ENCODE measurements around the gene MYZAP. TPM values are rescaled to one million over a fixed set of nuclear protein-coding genes. Genes with fewer than 3 reads are reported as not detected.

The MYZAP gene
- total RNA-seq, 1 experiment from 2014 or later = 6.0 TPM

GRCh38 chr15:57606816-57607215 is 15.1 kb downstream of the MYZAP start:
- no peak for DNase-seq
- Histone ChIP-seq H3K9me2 (replicated peaks; ENCODE audit: low read length) (no peaks in the 10 kb centered on the region), H4K20me1 (ENCODE audit: low read length) (no peaks in the 10 kb centered on the region), H3K9ac (ENCODE audit: low read length) (peak overlapping the region; percentile 57), H3K36me3 (ENCODE audit: low read depth, low read length) (no peaks in the 10 kb centered on the region), H3K27ac (ENCODE audit: low read length) (peak overlapping the region; percentile 86), H3K27me3 (ENCODE audit: low read length) (no peaks in the 10 kb centered on the region), H3K4me3 (ENCODE audit: low read length) (no peak overlapping the region), H3K4me2 (ENCODE audit: low read length) (peak overlapping the region; percentile 69), H3K4me1 (ENCODE audit: insufficient read depth, low read length) (peaks cover 49% of the 10 kb centered on the region), H3K9me3 (ENCODE audit: low read length) (no peaks in the 10 kb centered on the region), H2AFZ (ENCODE audit: low read length) (no peak overlapping the region), H3K79me2 (ENCODE audit: low read length) (no peaks in the 10 kb centered on the region; the same call in 1 of the 2 replicates), H3F3A (ENCODE audit: low read length, unreplicated experiment) (no peaks in the 10 kb centered on the region)
- no TSS peak for BruUV-seq (replicated peaks)
- ATAC-seq = no peak
- CTCF ChIA-PET = interaction anchor here (0.9 kb wide), 1 partner anchor 47 kb away, joined by 3 read pairs; no protein-coding TSS in a partner anchor
- POLR2A ChIA-PET (ENCODE audit: unreplicated experiment) = no interaction called here
- intact Hi-C loops (cut with micrococcal nuclease) = no loop called here
- TF ChIP-seq CTCF (conservative IDR thresholded peaks at IDR 0.05; ENCODE audit: low read depth, low read length) (no peak), EZH2 (IDR thresholded peaks at IDR 0.05; ENCODE audit: low read length, unreplicated experiment) (no peak), EZH2phosphoT487 (IDR thresholded peaks at IDR 0.05; ENCODE audit: borderline replicate concordance, low read length) (no peak)

GRCh38 chr15:57607570-57608000 is 15.9 kb downstream of the MYZAP start:
- peak overlapping the region; percentile 57 for H3K9ac ChIP-seq (ENCODE audit: low read length)
- no peaks in the 10 kb centered on the region for H3F3A ChIP-seq (ENCODE audit: low read length, unreplicated experiment)
- no peak overlapping the region for H3K4me3 ChIP-seq (ENCODE audit: low read length)
- H3K9me2 ChIP-seq (replicated peaks; ENCODE audit: low read length) = no peaks in the 10 kb centered on the region
- H3K9me3 ChIP-seq (ENCODE audit: low read length) = no peaks in the 10 kb centered on the region
- H3K4me2 ChIP-seq (ENCODE audit: low read length) = peak overlapping the region; percentile 69
- H3K27ac ChIP-seq (ENCODE audit: low read length) = peak overlapping the region; percentile 95
- no peaks in the 10 kb centered on the region for H4K20me1 ChIP-seq (ENCODE audit: low read length)
- CTCF ChIA-PET = interaction anchor here (0.9 kb wide), 1 partner anchor 48 kb away, joined by 3 read pairs; no protein-coding TSS in a partner anchor
- BruUV-seq (replicated peaks) = no TSS peak
- peaks cover 56% of the 10 kb centered on the region for H3K4me1 ChIP-seq (ENCODE audit: insufficient read depth, low read length)
- peak; percentile 94 for DNase-seq
- ATAC-seq = peak; percentile 80
- no peak overlapping the region for H2AFZ ChIP-seq (ENCODE audit: low read length)
- H3K36me3 ChIP-seq (ENCODE audit: low read depth, low read length) = no peaks in the 10 kb centered on the region
- H3K27me3 ChIP-seq (ENCODE audit: low read length) = no peaks in the 10 kb centered on the region
- no peak for TF ChIP-seq EZH2phosphoT487 (IDR thresholded peaks at IDR 0.05; ENCODE audit: borderline replicate concordance, low read length)
- TF ChIP-seq CTCF (conservative IDR thresholded peaks at IDR 0.05; ENCODE audit: low read depth, low read length) = no peak
- TF ChIP-seq EZH2 (IDR thresholded peaks at IDR 0.05; ENCODE audit: low read length, unreplicated experiment) = no peak
- intact Hi-C loops (cut with micrococcal nuclease) = no loop called here
- H3K79me2 ChIP-seq (ENCODE audit: low read length) = no peaks in the 10 kb centered on the region; the same call in 1 of the 2 replicates
- POLR2A ChIA-PET (ENCODE audit: unreplicated experiment) = no interaction called here

- peaks cover 70% of the 10 kb centered on the region for H3K4me1 ChIP-seq (ENCODE audit: insufficient read depth, low read length)
- H3K36me3 ChIP-seq (ENCODE audit: low read depth, low read length) = no peaks in the 10 kb centered on the region
- H3K27me3 ChIP-seq (ENCODE audit: low read length) = no peaks in the 10 kb centered on the region
- H3K9ac ChIP-seq (ENCODE audit: low read length) = peak overlapping the region; percentile 60
- no peaks in the 10 kb centered on the region for H3K9me2 ChIP-seq (replicated peaks; ENCODE audit: low read length)
- ChIA-PET POLR2A (ENCODE audit: unreplicated experiment) (no interaction called here), CTCF (interaction anchor here (0.8 kb wide), 1 partner anchor 19 kb away, joined by 3 read pairs; no protein-coding TSS in a partner anchor)
- peak overlapping the region; percentile 95 for H3K27ac ChIP-seq (ENCODE audit: low read length)
- TSS peak; percentile 78 for BruUV-seq (replicated peaks)
- H3K4me3 ChIP-seq (ENCODE audit: low read length) = peak overlapping the region; percentile 5; the same call in 1 of the 2 replicates
- DNase-seq (peak; percentile 93), ATAC-seq (peak; percentile 53)
- H3K9me3 ChIP-seq (ENCODE audit: low read length) = no peaks in the 10 kb centered on the region
- no peaks in the 10 kb centered on the region for H4K20me1 ChIP-seq (ENCODE audit: low read length)
- intact Hi-C loops (cut with micrococcal nuclease) = no loop called here
- no peak for TF ChIP-seq CTCF (conservative IDR thresholded peaks at IDR 0.05; ENCODE audit: low read depth, low read length)
- TF ChIP-seq EZH2phosphoT487 (IDR thresholded peaks at IDR 0.05; ENCODE audit: borderline replicate concordance, low read length) = no peak
- TF ChIP-seq EZH2 (IDR thresholded peaks at IDR 0.05; ENCODE audit: low read length, unreplicated experiment) = no peak
- H2AFZ ChIP-seq (ENCODE audit: low read length) = no peak overlapping the region
- H3K79me2 ChIP-seq (ENCODE audit: low read length) = no peaks in the 10 kb centered on the region; the same call in 1 of the 2 replicates
- H3F3A ChIP-seq (ENCODE audit: low read length, unreplicated experiment) = no peaks in the 10 kb centered on the region
- H3K4me2 ChIP-seq (ENCODE audit: low read length) = peak overlapping the region; percentile 73
These were observed 18.3 kb downstream of the MYZAP start for GRCh38 chr15:57609805-57610529.

Measured in PC-3 (cell line).